Measurements from ENCODE around the gene KRT15. TPM values are rescaled to one million over a fixed set of nuclear protein-coding genes. Genes with fewer than 3 reads are reported as not detected.

KRT15 gene
- total RNA-seq, 4 donors from 2014 or later: 802 to 1,380 (median 1,140) TPM

- no peak overlapping the region for H3K4me3 ChIP-seq (ENCODE audit: low read depth, poor library complexity, severe bottlenecking)
- DNase-seq (ENCODE audit: low spot score in 2 of 2): no peak
- intact Hi-C loops (cut with DNase I; ENCODE audit: low total_unique reads): no loop called here
- WGBS, 2 donors: 81 to 85% methylated on average over 7 of the region's 7 CpGs
- TF ChIP-seq, protein P1, sequence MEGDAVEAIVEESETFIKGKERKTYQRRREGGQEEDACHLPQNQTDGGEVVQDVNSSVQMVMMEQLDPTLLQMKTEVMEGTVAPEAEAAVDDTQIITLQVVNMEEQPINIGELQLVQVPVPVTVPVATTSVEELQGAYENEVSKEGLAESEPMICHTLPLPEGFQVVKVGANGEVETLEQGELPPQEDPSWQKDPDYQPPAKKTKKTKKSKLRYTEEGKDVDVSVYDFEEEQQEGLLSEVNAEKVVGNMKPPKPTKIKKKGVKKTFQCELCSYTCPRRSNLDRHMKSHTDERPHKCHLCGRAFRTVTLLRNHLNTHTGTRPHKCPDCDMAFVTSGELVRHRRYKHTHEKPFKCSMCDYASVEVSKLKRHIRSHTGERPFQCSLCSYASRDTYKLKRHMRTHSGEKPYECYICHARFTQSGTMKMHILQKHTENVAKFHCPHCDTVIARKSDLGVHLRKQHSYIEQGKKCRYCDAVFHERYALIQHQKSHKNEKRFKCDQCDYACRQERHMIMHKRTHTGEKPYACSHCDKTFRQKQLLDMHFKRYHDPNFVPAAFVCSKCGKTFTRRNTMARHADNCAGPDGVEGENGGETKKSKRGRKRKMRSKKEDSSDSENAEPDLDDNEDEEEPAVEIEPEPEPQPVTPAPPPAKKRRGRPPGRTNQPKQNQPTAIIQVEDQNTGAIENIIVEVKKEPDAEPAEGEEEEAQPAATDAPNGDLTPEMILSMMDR (IDR thresholded peaks at IDR 0.05): no peak
- TF ChIP-seq POLR2A (IDR thresholded peaks at IDR 0.05): no peak
These were observed 34.5 kb downstream of the KRT15 start for GRCh38 chr17:41483991-41484826.

DNA sequence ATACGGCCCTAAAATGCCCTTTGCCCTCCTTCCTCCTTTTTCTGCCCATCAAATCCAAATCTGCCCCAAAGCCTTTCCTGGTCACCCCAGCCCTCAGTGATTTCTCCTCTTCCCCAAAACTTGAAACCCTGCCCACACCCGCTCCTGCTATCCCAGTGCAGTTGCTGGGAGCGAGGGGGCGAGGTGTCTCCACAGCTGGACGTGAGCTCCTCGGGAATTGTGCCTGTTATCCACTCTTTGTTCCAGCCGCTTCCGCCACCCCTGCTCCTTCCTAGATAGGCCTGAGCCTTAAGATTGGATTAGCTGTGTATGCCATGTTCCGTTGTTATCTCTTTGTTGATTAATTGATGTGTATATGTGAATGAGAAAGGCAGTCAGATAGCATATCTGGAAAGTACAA is 35.2 kb downstream of the KRT15 start:
- WGBS, 2 donors: 84 to 85% methylated on average over 9 of the region's 9 CpGs
- intact Hi-C loops (cut with DNase I; ENCODE audit: low total_unique reads): no loop called here
- DNase-seq (ENCODE audit: low spot score in 2 of 2): no peak
- no peak overlapping the region for H3K4me3 ChIP-seq (ENCODE audit: low read depth, poor library complexity, severe bottlenecking)
- TF ChIP-seq, protein P1 (IDR thresholded peaks at IDR 0.05): no peak
- TF ChIP-seq POLR2A (IDR thresholded peaks at IDR 0.05): no peak

- 89 to 94% methylated on average over 2 of the region's 2 CpGs for whole genome bisulfite sequencing, 2 donors
- DNase-seq (ENCODE audit: low spot score in 2 of 2): no peak
- intact Hi-C loops (cut with DNase I; ENCODE audit: low total_unique reads): no loop called here
- TF ChIP-seq, protein P1 (IDR thresholded peaks at IDR 0.05): no peak
- TF ChIP-seq POLR2A (IDR thresholded peaks at IDR 0.05): no peak
- no peak within 1 kb of the TSS for H3K4me3 ChIP-seq (ENCODE audit: low read depth, poor library complexity, severe bottlenecking)
These were observed 37.7 kb downstream of the KRT15 start, which contains the start of gene KRT35 for GRCh38 chr17:41481036-41481435. Gene KRT35, minus strand, starts transcription at chr17:41481151. Its CDS starts 54 bp downstream, at chr17:41481097.

DNA sequence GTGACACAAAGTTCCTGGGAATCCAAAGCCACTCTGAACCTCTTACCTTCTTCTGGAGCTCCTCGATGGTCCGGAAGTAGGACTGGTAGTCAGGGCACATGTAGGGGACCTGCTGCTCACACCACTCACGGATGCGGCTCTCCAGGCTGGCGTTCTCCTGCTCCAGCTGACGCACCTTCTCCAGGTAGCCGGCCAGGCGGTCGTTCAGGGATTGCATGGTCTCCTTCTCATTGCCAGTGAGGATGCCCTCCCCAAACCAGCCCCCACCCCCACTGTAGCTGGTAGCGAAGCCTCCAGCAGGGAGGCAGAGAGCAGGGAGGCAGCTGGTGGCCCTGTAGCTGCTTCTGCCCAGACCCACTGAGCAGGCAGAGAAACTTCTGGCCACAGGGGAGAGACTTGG is 38.1 kb downstream of the KRT15 start:
- no peak for DNase-seq (ENCODE audit: low spot score in 2 of 2)
- no peak for TF ChIP-seq POLR2A (IDR thresholded peaks at IDR 0.05)
- TF ChIP-seq, protein P1 (IDR thresholded peaks at IDR 0.05): no peak
- no peak overlapping the region for H3K4me3 ChIP-seq (ENCODE audit: low read depth, poor library complexity, severe bottlenecking)
- intact Hi-C loops (cut with DNase I; ENCODE audit: low total_unique reads): no loop called here
- WGBS, 2 donors: 95 to 97% methylated on average over 9 to 10 of the region's 10 CpGs

- no peak for DNase-seq (ENCODE audit: low spot score in 2 of 2)
- TF ChIP-seq, protein P1 (IDR thresholded peaks at IDR 0.05): no peak
- no peak for TF ChIP-seq POLR2A (IDR thresholded peaks at IDR 0.05)
- H3K4me3 ChIP-seq (ENCODE audit: low read depth, poor library complexity, severe bottlenecking): no peak overlapping the region
- WGBS, 2 donors: 54 to 66% methylated on average over 2 of the region's 2 CpGs
- intact Hi-C loops (cut with DNase I; ENCODE audit: low total_unique reads): no loop called here
These were observed 38.6 kb downstream of the KRT15 start for GRCh38 chr17:41480136-41480535.

All from lower leg skin (tissue), 4 donors.